ENCODE measurements around the gene LGR6. TPM values are rescaled to one million over a fixed set of nuclear protein-coding genes. Genes with fewer than 3 reads are reported as not detected.

Gene LGR6
- total RNA-seq, 1 experiment from 2014 or later, result 0.26 TPM

- DNase-seq, result no peak
- Histone ChIP-seq H3K4me2 (ENCODE audit: low read length) (no peak overlapping the region), H3F3A (ENCODE audit: low read length, unreplicated experiment) (no peaks in the 10 kb centered on the region), H3K4me3 (ENCODE audit: low read length) (no peak overlapping the region), H3K4me1 (ENCODE audit: insufficient read depth, low read length) (peaks cover 6% of the 10 kb centered on the region; the same call in 1 of the 2 replicates), H3K36me3 (ENCODE audit: low read depth, low read length) (no peaks in the 10 kb centered on the region), H3K27me3 (ENCODE audit: low read length) (no peaks in the 10 kb centered on the region), H3K27ac (ENCODE audit: low read length) (no peak overlapping the region), H3K9me2 (replicated peaks; ENCODE audit: low read length) (no peaks in the 10 kb centered on the region), H2AFZ (ENCODE audit: low read length) (no peak overlapping the region), H3K9ac (ENCODE audit: low read length) (no peak overlapping the region), H3K9me3 (ENCODE audit: low read length) (no peaks in the 10 kb centered on the region), H3K79me2 (ENCODE audit: low read length) (no peaks in the 10 kb centered on the region), H4K20me1 (ENCODE audit: low read length) (no peaks in the 10 kb centered on the region)
- ATAC-seq, result no peak
- no TSS peak for BruUV-seq (replicated peaks)
- intact Hi-C loops (cut with micrococcal nuclease), result no loop called here
- CTCF ChIA-PET, result no interaction called here
- POLR2A ChIA-PET (ENCODE audit: unreplicated experiment), result no interaction called here
- TF ChIP-seq CTCF (conservative IDR thresholded peaks at IDR 0.05; ENCODE audit: low read depth, low read length) (no peak), EZH2 (IDR thresholded peaks at IDR 0.05; ENCODE audit: low read length, unreplicated experiment) (no peak), EZH2phosphoT487 (IDR thresholded peaks at IDR 0.05; ENCODE audit: borderline replicate concordance, low read length) (no peak)
Observed at GRCh38 chr1:202216691-202217090, 23.1 kb downstream of the LGR6 start.

- ChIA-PET POLR2A (ENCODE audit: unreplicated experiment) (no interaction called here), CTCF (no interaction called here)
- DNase-seq (no peak), ATAC-seq (no peak)
- intact Hi-C loops (cut with micrococcal nuclease), result no loop called here
- Histone ChIP-seq H2AFZ (ENCODE audit: low read length) (no peak overlapping the region), H3K9ac (ENCODE audit: low read length) (no peak overlapping the region), H3K36me3 (ENCODE audit: low read depth, low read length) (no peaks in the 10 kb centered on the region), H4K20me1 (ENCODE audit: low read length) (no peaks in the 10 kb centered on the region), H3K27ac (ENCODE audit: low read length) (no peak overlapping the region), H3F3A (ENCODE audit: low read length, unreplicated experiment) (no peaks in the 10 kb centered on the region), H3K4me2 (ENCODE audit: low read length) (no peak overlapping the region), H3K4me1 (ENCODE audit: insufficient read depth, low read length) (peaks cover 13% of the 10 kb centered on the region), H3K4me3 (ENCODE audit: low read length) (no peak overlapping the region), H3K79me2 (ENCODE audit: low read length) (no peaks in the 10 kb centered on the region), H3K9me2 (replicated peaks; ENCODE audit: low read length) (no peaks in the 10 kb centered on the region), H3K9me3 (ENCODE audit: low read length) (no peaks in the 10 kb centered on the region), H3K27me3 (ENCODE audit: low read length) (no peaks in the 10 kb centered on the region)
- no TSS peak for BruUV-seq (replicated peaks)
- no peak for TF ChIP-seq EZH2 (IDR thresholded peaks at IDR 0.05; ENCODE audit: low read length, unreplicated experiment)
- no peak for TF ChIP-seq EZH2phosphoT487 (IDR thresholded peaks at IDR 0.05; ENCODE audit: borderline replicate concordance, low read length)
- TF ChIP-seq CTCF (conservative IDR thresholded peaks at IDR 0.05; ENCODE audit: low read depth, low read length), result no peak
Observed at GRCh38 chr1:202217516-202217915, 23.9 kb downstream of the LGR6 start.

GRCh38 chr1:202217951-202218350 lies 24.4 kb downstream of the LGR6 start:
- no peak overlapping the region for H3K4me2 ChIP-seq (ENCODE audit: low read length)
- H3K36me3 ChIP-seq (ENCODE audit: low read depth, low read length), result no peaks in the 10 kb centered on the region
- H2AFZ ChIP-seq (ENCODE audit: low read length), result no peak overlapping the region
- CTCF ChIA-PET, result no interaction called here
- no TSS peak for BruUV-seq (replicated peaks)
- no peaks in the 10 kb centered on the region for H3K9me3 ChIP-seq (ENCODE audit: low read length)
- intact Hi-C loops (cut with micrococcal nuclease), result no loop called here
- no peaks in the 10 kb centered on the region for H3F3A ChIP-seq (ENCODE audit: low read length, unreplicated experiment)
- H3K79me2 ChIP-seq (ENCODE audit: low read length), result no peaks in the 10 kb centered on the region
- no peaks in the 10 kb centered on the region for H4K20me1 ChIP-seq (ENCODE audit: low read length)
- H3K9ac ChIP-seq (ENCODE audit: low read length), result no peak overlapping the region
- POLR2A ChIA-PET (ENCODE audit: unreplicated experiment), result no interaction called here
- no peaks in the 10 kb centered on the region for H3K27me3 ChIP-seq (ENCODE audit: low read length)
- ATAC-seq (no peak), DNase-seq (no peak)
- H3K4me1 ChIP-seq (ENCODE audit: insufficient read depth, low read length), result peaks cover 13% of the 10 kb centered on the region
- H3K4me3 ChIP-seq (ENCODE audit: low read length), result no peak overlapping the region
- TF ChIP-seq CTCF (conservative IDR thresholded peaks at IDR 0.05; ENCODE audit: low read depth, low read length) (no peak), EZH2 (IDR thresholded peaks at IDR 0.05; ENCODE audit: low read length, unreplicated experiment) (no peak), EZH2phosphoT487 (IDR thresholded peaks at IDR 0.05; ENCODE audit: borderline replicate concordance, low read length) (no peak)
- H3K27ac ChIP-seq (ENCODE audit: low read length), result no peak overlapping the region
- no peaks in the 10 kb centered on the region for H3K9me2 ChIP-seq (replicated peaks; ENCODE audit: low read length)

Measured in PC-3 (cell line).